GM12878 (cell line): Measurements from ENCODE around the gene OSBPL5. TPM values are rescaled to one million over a fixed set of nuclear protein-coding genes. Genes with fewer than 3 reads are reported as not detected.

ENCODE experiments used
- ATAC-seq: fragments of 200-7000 bp; cut with Tn5 transposase; 3 replicates; pipeline ENCODE4 v1.9.1; 2020; ENCODE audit warnings: mild to moderate bottlenecking, moderate library complexity
- BruUV-seq: library from RNA; stranded (reverse); fragments of 400-500 nt; replicated peaks from 2 replicates; lab custom pipeline; 2021; lab: Mats Ljungman, UMichigan
- CTCF ChIA-PET: fragments of 300-600 bp; sonication (Branson Sonifier 250); formaldehyde crosslinking; extraction: SDS; loops from one replicate; lab custom pipeline; 2021; ENCODE audit warnings: inconsistent platforms; lab: Yijun Ruan, JAX
- POLR2A ChIA-PET: fragments of 350-600 bp; formaldehyde crosslinking; extraction: SDS; loops from one replicate; lab custom pipeline; 2021; ENCODE audit warnings: inconsistent platforms; lab: Charles Lee
- RAD21 ChIA-PET: fragments of 300-600 bp; sonication (Branson Sonifier 250); formaldehyde crosslinking; loops from one replicate; lab custom pipeline; 2023; ENCODE audit warnings: antibody characterized with exemption; ENCODE audit not compliant: unreplicated experiment; lab: Charles Lee
- SMC1A ChIA-PET: fragments of 300-600 bp; sonication (Branson Sonifier 250); formaldehyde crosslinking; loops from one replicate; lab custom pipeline; 2023; ENCODE audit not compliant: unreplicated experiment, uncharacterized antibody; lab: Charles Lee
- DNase-seq: peaks from one replicate; pipeline ENCODE4 v3.0.0-alpha.2; 2011; ENCODE audit warnings: low read depth, low spot score
- FAIRE-seq: peaks from 3 replicates; lab custom pipeline; 2011; peaks lifted over from hg19 to GRCh38; lab: Jason Lieb, UNC
- H2AFZ ChIP-seq: 2 replicates; pipeline ENCODE4 v1.6.0; 2011; ENCODE audit warnings: low read depth, low read length, control low read depth; ENCODE audit not compliant: control insufficient read depth
- H3K27ac ChIP-seq: 2 replicates; pipeline ENCODE4 v1.5.1; 2011; ENCODE audit warnings: control low read depth; ENCODE audit not compliant: control insufficient read depth, insufficient read depth
- H3K27me3 ChIP-seq, 2 experiments: replicated peaks in 1 of 2; 2 replicates each; pipeline versions ENCODE4 v1.6.0 to v1.6.1; 2011; ENCODE audit warnings: low read length in 1 of 2; ENCODE audit not compliant: control insufficient read depth in 2 of 2, insufficient read depth in 2 of 2
- H3K36me3 ChIP-seq, 2 experiments: 2 replicates each; pipeline ENCODE4 v1.5.1; 2011; ENCODE audit warnings: low read length in 1 of 2; ENCODE audit not compliant: control insufficient read depth in 2 of 2, insufficient read depth in 2 of 2
- H3K4me1 ChIP-seq: 2 replicates; pipeline ENCODE4 v1.6.1; 2011; ENCODE audit warnings: mild to moderate bottlenecking, low read length, moderate library complexity, mixed read lengths; ENCODE audit not compliant: control insufficient read depth, insufficient read depth
- H3K4me2 ChIP-seq: 2 replicates; pipeline ENCODE4 v1.6.0; 2011; ENCODE audit warnings: control low read depth; ENCODE audit not compliant: control insufficient read depth, insufficient read depth
- H3K4me3 ChIP-seq: fragments of 200-600 bp; sonication (generic); 2 replicates; pipeline ENCODE4 v1.5.1; 2016
- H3K79me2 ChIP-seq: 2 replicates; pipeline ENCODE4 v1.6.0; 2011; ENCODE audit warnings: low read length; ENCODE audit not compliant: control insufficient read depth, insufficient read depth
- H3K9ac ChIP-seq: 2 replicates; pipeline ENCODE4 v1.8.0; 2011; ENCODE audit warnings: low read length, control low read depth, mixed read lengths; ENCODE audit not compliant: control insufficient read depth, insufficient read depth
- H3K9me3 ChIP-seq: replicated peaks from 3 replicates; pipeline ENCODE4 v1.5.1; 2011; ENCODE audit warnings: mild to moderate bottlenecking, low read length; ENCODE audit not compliant: control insufficient read depth, insufficient read depth
- H4K20me1 ChIP-seq: 2 replicates; pipeline ENCODE4 v1.6.0; 2011; ENCODE audit not compliant: control insufficient read depth, insufficient read depth
- ATF7 ChIP-seq: fragments of 450-650 bp; IDR thresholded peaks from 2 replicates; pipeline ENCODE4 v1.6.1; 2016; ENCODE audit warnings: low read depth, mild to moderate bottlenecking
- BRCA1 ChIP-seq: IDR thresholded peaks from 2 replicates; pipeline ENCODE4 v1.6.1; 2011; ENCODE audit warnings: low read depth, low read length, improper control_type of control experiment
- GABPA ChIP-seq: IDR thresholded peaks from 2 replicates; pipeline ENCODE4 v1.6.1; 2014; ENCODE audit warnings: antibody characterized with exemption, low read depth, mild to moderate bottlenecking, inconsistent platforms
- LARP7 ChIP-seq: fragments of 450-650 bp; IDR thresholded peaks from 2 replicates; pipeline ENCODE4 v1.6.1; 2017; ENCODE audit warnings: mild to moderate bottlenecking
- MTA3 ChIP-seq: IDR thresholded peaks from 2 replicates; pipeline ENCODE4 v1.6.1; 2012; ENCODE audit warnings: low read length, inconsistent platforms, borderline replicate concordance
- PAX5 ChIP-seq: IDR thresholded peaks from 2 replicates; pipeline ENCODE4 v1.6.1; 2011; ENCODE audit warnings: low read depth, low read length, borderline replicate concordance
- POLR2AphosphoS5 ChIP-seq: IDR thresholded peaks from 2 replicates; pipeline ENCODE4 v1.6.1; 2011; ENCODE audit warnings: mild to moderate bottlenecking, low read length, inconsistent platforms
- SREBF2 ChIP-seq: IDR thresholded peaks from 2 replicates; pipeline ENCODE4 v1.6.1; 2012; ENCODE audit warnings: mild to moderate bottlenecking, low read length
- STAT1 ChIP-seq: fragments of 450-650 bp; conservative IDR thresholded peaks from 2 replicates; pipeline ENCODE4 v1.6.1; 2014; ENCODE audit warnings: antibody characterized with exemption, mild to moderate bottlenecking
- SUZ12 ChIP-seq: fragments of 200-600 bp; sonication (generic); IDR thresholded peaks from one replicate; pipeline ENCODE4 v1.6.1; 2018; ENCODE audit warnings: antibody characterized with exemption, mild to moderate bottlenecking; ENCODE audit not compliant: unreplicated experiment
- USF2 ChIP-seq: IDR thresholded peaks from 2 replicates; pipeline ENCODE4 v1.6.1; 2011; ENCODE audit warnings: low read depth, low read length, improper control_type of control experiment, borderline replicate concordance
- ZBTB4 ChIP-seq: fragments of 450-650 bp; formaldehyde crosslinking; IDR thresholded peaks from 2 replicates; pipeline ENCODE4 v1.4.0; 2022; ENCODE audit warnings: mild to moderate bottlenecking, moderate library complexity
- ZNF217 ChIP-seq: fragments of 450-650 bp; IDR thresholded peaks from 2 replicates; pipeline ENCODE4 v1.6.1; 2017; ENCODE audit warnings: antibody characterized with exemption, mild to moderate bottlenecking
- ZNF384 ChIP-seq: IDR thresholded peaks from 2 replicates; pipeline ENCODE4 v1.6.1; 2012; ENCODE audit warnings: low read depth, mild to moderate bottlenecking, low read length, improper control_type of control experiment, borderline replicate concordance
- WGBS: methylation state at CpG from one replicate; pipeline ENCODE4 v1.1.6; 2016; ENCODE audit warnings: low lambda C conversion rate; ENCODE audit not compliant: insufficient replicate concordance, insufficient coverage; ENCODE audit errors: missing lambda C conversion rate; 5-methylcytosine and 5-hydroxymethylcytosine counted together
- in situ Hi-C: fragments of 300-500 bp; cut with MboI; formaldehyde crosslinking; loops from 9 replicates; pipeline ENCODE4 v1.14.3; 2018; ENCODE audit warnings: mixed read lengths
- intact Hi-C: fragments of 100-400 bp; cut with micrococcal nuclease; formaldehyde crosslinking; loops from one replicate; pipeline ENCODE4 v1.14.2; 2022; ENCODE audit not compliant: unreplicated experiment
- polyA plus RNA-seq, 11 experiments: library from polyadenylated mRNA; depleted of rRNA in 4 of 11; unstranded in 6 of 11; stranded (reverse) in 5 of 11; fragments of >200 nt; fragmentation: Nextera tagmentation in 4 of 11; fragmentation: Illumina TruSeq in 1 of 11; extraction: Ambion mirVana in 4 of 11; extraction: Trizol in 1 of 11; gene quantifications; 1 replicate in 1 of 11; 2 replicates in 10 of 11; pipeline versions ENCODE4 v1.2.1 to v1.2.3, GENCODE V29; 2011 to 2016; ENCODE audit warnings: inconsistent platforms in 2 of 11, missing spikeins in 2 of 11, low read depth in 1 of 11
- total RNA-seq, 4 experiments: library from RNA; depleted of rRNA in 3 of 4; stranded (reverse); fragments of >200 nt in 3 of 4; fragmentation: Illumina TruSeq in 1 of 4; extraction: Trizol in 1 of 4; gene quantifications; 2 replicates each; pipeline versions ENCODE4 v1.2.1 to v1.2.3, GENCODE V29; 2013 to 2021

Gene OSBPL5
- total and polyA plus RNA-seq, 10 of the 15 experiments (the other 5 are each of a cell fraction or from before 2014, with no cell fraction given), result not detected

GRCh38 chr11:3161720-3162409, 3.2 kb downstream of the OSBPL5 start:
- Histone ChIP-seq H3K9me3 (no peaks in the 10 kb centered on the region), H3K36me3 (no peaks in the 10 kb centered on the region), H3K27ac (no peak overlapping the region), H4K20me1 (no peaks in the 10 kb centered on the region), H3K4me1 (no peaks in the 10 kb centered on the region), H3K27me3 (peaks cover 14 to 15% of the 10 kb centered on the region in 2 experiments), H3K4me2 (no peak overlapping the region), H3K4me3 (no peak overlapping the region), H2AFZ (no peak overlapping the region)
- FAIRE-seq, result no peak
- POLR2A ChIA-PET, result no interaction called here
- CTCF ChIA-PET, result no interaction called here
- intact Hi-C loops (no loop called here), in situ Hi-C loops (no loop called here)
- no peak for DNase-seq
- BruUV-seq, result no TSS peak
- WGBS, result 13% methylated on average over 5 of the region's 7 CpGs
- no peak for ATAC-seq
- no peak for TF ChIP-seq STAT1
- no peak for TF ChIP-seq SUZ12
- no peak for TF ChIP-seq LARP7
- TF ChIP-seq ZNF384, result no peak
- TF ChIP-seq MTA3, result no peak
- TF ChIP-seq ZNF217, result no peak
- no peak for TF ChIP-seq SREBF2
- TF ChIP-seq POLR2AphosphoS5, result no peak
- TF ChIP-seq GABPA, result no peak
- no peak for TF ChIP-seq PAX5
- TF ChIP-seq ATF7, result no peak
- no peak for TF ChIP-seq BRCA1
- TF ChIP-seq ZBTB4, result no peak
- TF ChIP-seq USF2, result no peak
- TF ChIP-seq, all 136 proteins: peak for 0
- RAD21 ChIA-PET, result no interaction called here
- H3K79me2 ChIP-seq, result no peaks in the 10 kb centered on the region
- SMC1A ChIA-PET, result no interaction called here
- H3K9ac ChIP-seq, result no peak overlapping the region
